Gastrocnemius medialis (tissue), 4 donors: ENCODE results near the gene SGIP1.

Experiments used
- CTCF ChIP-seq, 5 experiments: fragments of 450-650 bp in 3 of 5; fragments of 200-600 bp in 2 of 5; sonication (generic) in 2 of 5; IDR thresholded peaks in 4 of 5; conservative IDR thresholded peaks in 1 of 5; 1 replicate in 4 of 5; 2 replicates in 1 of 5; pipeline ENCODE4 v1.5.1; 2016 to 2019; ENCODE audit warnings: antibody characterized with exemption in 5 of 5, mild to moderate bottlenecking in 3 of 5, moderate library complexity in 3 of 5
- POLR2A ChIP-seq, 2 donors: fragments of 450-650 bp; IDR thresholded peaks; one replicate each; pipeline ENCODE4 v1.6.1; 2017; ENCODE audit warnings: antibody characterized with exemption in 2 of 2, mild to moderate bottlenecking in 2 of 2, moderate library complexity in 2 of 2

GRCh38 chr1:66623812-66624211, 89.9 kb downstream of the SGIP1 start:
- TF ChIP-seq CTCF (IDR thresholded peaks at IDR 0.05 in 4 of 5, conservative IDR thresholded peaks at IDR 0.05 in 1 of 5): no peak
- no peak for TF ChIP-seq POLR2A (IDR thresholded peaks at IDR 0.05)
